Measurements from ENCODE around the gene SLC34A3. TPM values are rescaled to one million over a fixed set of nuclear protein-coding genes. Genes with fewer than 3 reads are reported as not detected.
"Not testable (repeated sequence)": the region's sequence is repeated elsewhere in the genome, so short reads cannot be mapped to it uniquely, and the experiment has no call there.

Gene SLC34A3
- total RNA-seq, 1 experiment from 2014 or later, result 0.10 TPM

GRCh38 chr9:137241490-137242268, 11.0 kb downstream of the SLC34A3 start:
- DNase-seq (ENCODE audit: low read depth), result peak; percentile 58

- no peak for DNase-seq (ENCODE audit: low read depth)
These were observed 11.8 kb downstream of the SLC34A3 start for GRCh38 chr9:137242269-137243203.

- not testable (repeated sequence) for DNase-seq (ENCODE audit: low read depth)
These were observed 12.5 kb downstream of the SLC34A3 start for GRCh38 chr9:137243266-137243625.

GRCh38 chr9:137243626-137244485, 13.2 kb downstream of the SLC34A3 start:
- peak; percentile 62 for DNase-seq (ENCODE audit: low read depth)

GRCh38 chr9:137244486-137245449, 14.1 kb downstream of the SLC34A3 start:
- DNase-seq (ENCODE audit: low read depth), result no peak

- DNase-seq (ENCODE audit: low read depth), result no peak
These were observed 15.0 kb downstream of the SLC34A3 start for GRCh38 chr9:137245450-137246421.

- DNase-seq (ENCODE audit: low read depth), result no peak
These were observed 16.6 kb downstream of the SLC34A3 start for GRCh38 chr9:137247135-137247915.

GRCh38 chr9:137247916-137248175, 17.1 kb downstream of the SLC34A3 start:
- DNase-seq (ENCODE audit: low read depth), result no peak

- no peak for DNase-seq (ENCODE audit: low read depth)
These were observed 19.9 kb downstream of the SLC34A3 start for GRCh38 chr9:137250329-137251193.

GRCh38 chr9:137251194-137251461, 20.4 kb downstream of the SLC34A3 start, which contains the start of gene STPG3:
Gene STPG3 (plus strand): TSS chr9:137251286. CDS start chr9:137251287, 1 bp downstream.
- no peak for DNase-seq (ENCODE audit: low read depth)

- DNase-seq (ENCODE audit: low read depth), result no peak
These were observed 21.0 kb downstream of the SLC34A3 start for GRCh38 chr9:137251490-137252268.

GRCh38 chr9:137252555-137253506, 22.1 kb downstream of the SLC34A3 start:
- no peak for DNase-seq (ENCODE audit: low read depth)

GRCh38 chr9:137253717-137254623, 23.3 kb downstream of the SLC34A3 start:
- DNase-seq (ENCODE audit: low read depth), result peak; percentile 26

GRCh38 chr9:137254624-137255447, 24.1 kb downstream of the SLC34A3 start, which contains the start of gene NELFB:
Gene NELFB (plus strand): TSS chr9:137255327.
- peak; percentile 83 for DNase-seq (ENCODE audit: low read depth)
